SK-N-SH (cell line): ENCODE measurements around the gene PIK3C2B.

ENCODE experiments used
- EP300 ChIP-seq, 2 experiments: IDR thresholded peaks; 2 replicates each; pipeline versions ENCODE4 v1.4.0 to v1.6.1; 2012; ENCODE audit warnings: borderline replicate concordance in 1 of 2, low read depth in 1 of 2, low read length in 1 of 2
- FOXJ3 ChIP-seq: sonication (generic); formaldehyde crosslinking; IDR thresholded peaks from 2 replicates; pipeline ENCODE4 v1.5.1; 2020; ENCODE audit warnings: mild to moderate bottlenecking, missing genetic modification reagents
- NFIC ChIP-seq: IDR thresholded peaks from 2 replicates; pipeline ENCODE4 v1.4.0; 2012; ENCODE audit warnings: borderline replicate concordance
- REST ChIP-seq: IDR thresholded peaks from 2 replicates; pipeline ENCODE4 v1.6.1; 2012; ENCODE audit warnings: mild to moderate bottlenecking, low read depth, low read length, moderate library complexity
- SMC3 ChIP-seq: IDR thresholded peaks from 2 replicates; pipeline ENCODE4 v1.6.1; 2012; ENCODE audit warnings: low read depth, low read length, improper control_type of control experiment
- TF ChIP-seq, protein P1 (sequence below): fragments of 200-600 bp; sonication (generic); IDR thresholded peaks from 2 replicates; pipeline ENCODE4 v1.6.1; 2017; ENCODE audit warnings: antibody characterized with exemption, mild to moderate bottlenecking, moderate library complexity
- TF ChIP-seq, protein P2 (sequence below): IDR thresholded peaks from 2 replicates; pipeline ENCODE4 v1.4.0; 2012; ENCODE audit warnings: low read depth

DNA sequence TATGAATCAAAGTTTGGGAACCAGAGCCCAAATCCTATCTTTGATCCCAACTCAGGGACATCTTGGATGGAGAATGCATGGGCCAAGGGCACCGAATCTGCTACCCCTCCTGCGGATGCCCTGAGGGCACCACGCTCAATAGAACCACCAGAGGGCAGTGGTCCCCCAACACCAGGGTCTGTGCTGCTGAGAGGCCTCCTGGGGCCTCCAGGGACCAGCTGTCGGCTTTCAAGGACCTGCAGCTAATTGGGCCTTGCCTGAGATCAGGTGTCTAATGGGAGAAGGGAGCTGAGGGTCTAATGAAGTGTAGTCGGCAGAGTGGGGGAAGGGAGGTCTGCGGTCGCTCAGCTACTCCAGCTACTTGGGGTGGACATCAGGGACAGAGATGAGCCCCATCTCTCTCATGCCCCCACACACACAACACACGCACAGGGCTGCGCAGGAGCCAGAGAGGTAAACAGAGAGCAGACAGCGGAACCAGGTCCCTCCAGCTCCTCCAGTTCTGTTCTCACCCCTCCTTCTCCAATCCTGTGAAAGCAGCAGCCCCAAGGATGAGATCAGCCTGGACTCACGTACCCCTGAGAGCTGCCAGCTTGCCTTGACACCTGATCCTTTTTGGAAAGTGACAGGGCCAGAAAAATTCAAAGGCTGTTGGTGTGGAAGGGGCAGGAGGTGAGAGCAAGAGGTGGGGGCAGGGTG lies 48.0 kb downstream of the PIK3C2B start:
- no peak for TF ChIP-seq REST
- TF ChIP-seq, protein P1, sequence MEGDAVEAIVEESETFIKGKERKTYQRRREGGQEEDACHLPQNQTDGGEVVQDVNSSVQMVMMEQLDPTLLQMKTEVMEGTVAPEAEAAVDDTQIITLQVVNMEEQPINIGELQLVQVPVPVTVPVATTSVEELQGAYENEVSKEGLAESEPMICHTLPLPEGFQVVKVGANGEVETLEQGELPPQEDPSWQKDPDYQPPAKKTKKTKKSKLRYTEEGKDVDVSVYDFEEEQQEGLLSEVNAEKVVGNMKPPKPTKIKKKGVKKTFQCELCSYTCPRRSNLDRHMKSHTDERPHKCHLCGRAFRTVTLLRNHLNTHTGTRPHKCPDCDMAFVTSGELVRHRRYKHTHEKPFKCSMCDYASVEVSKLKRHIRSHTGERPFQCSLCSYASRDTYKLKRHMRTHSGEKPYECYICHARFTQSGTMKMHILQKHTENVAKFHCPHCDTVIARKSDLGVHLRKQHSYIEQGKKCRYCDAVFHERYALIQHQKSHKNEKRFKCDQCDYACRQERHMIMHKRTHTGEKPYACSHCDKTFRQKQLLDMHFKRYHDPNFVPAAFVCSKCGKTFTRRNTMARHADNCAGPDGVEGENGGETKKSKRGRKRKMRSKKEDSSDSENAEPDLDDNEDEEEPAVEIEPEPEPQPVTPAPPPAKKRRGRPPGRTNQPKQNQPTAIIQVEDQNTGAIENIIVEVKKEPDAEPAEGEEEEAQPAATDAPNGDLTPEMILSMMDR: peak; percentile 74
- TF ChIP-seq FOXJ3 (CRISPR knock-in tag): no peak
- peak; percentile 85 for TF ChIP-seq SMC3
- TF ChIP-seq, protein P2, sequence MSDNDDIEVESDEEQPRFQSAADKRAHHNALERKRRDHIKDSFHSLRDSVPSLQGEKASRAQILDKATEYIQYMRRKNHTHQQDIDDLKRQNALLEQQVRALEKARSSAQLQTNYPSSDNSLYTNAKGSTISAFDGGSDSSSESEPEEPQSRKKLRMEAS: no peak
- no peak for TF ChIP-seq EP300 (IDR thresholded peaks at IDR 0.05; ENCODE audit: borderline replicate concordance in 1 of 2, low read depth in 1 of 2, low read length in 1 of 2)
- TF ChIP-seq NFIC: no peak
